Stimulated activated CD8-positive, alpha-beta memory T cell treated with anti-CD3 and anti-CD28 coated beads, Interleukin-15, amount 100 ng/mL, for 4 hours (primary cell): Measurements from ENCODE around the gene PDGFRB.
A peak's percentile ranks its signal among the peaks of the same experiment; 100 is the strongest.

Experiments
- DNase-seq, 2 donors: peaks; one replicate each; pipeline ENCODE4 v3.0.0-alpha.2; 2020; ENCODE audit warnings: low read depth in 2 of 2

The PDGFRB gene

DNA sequence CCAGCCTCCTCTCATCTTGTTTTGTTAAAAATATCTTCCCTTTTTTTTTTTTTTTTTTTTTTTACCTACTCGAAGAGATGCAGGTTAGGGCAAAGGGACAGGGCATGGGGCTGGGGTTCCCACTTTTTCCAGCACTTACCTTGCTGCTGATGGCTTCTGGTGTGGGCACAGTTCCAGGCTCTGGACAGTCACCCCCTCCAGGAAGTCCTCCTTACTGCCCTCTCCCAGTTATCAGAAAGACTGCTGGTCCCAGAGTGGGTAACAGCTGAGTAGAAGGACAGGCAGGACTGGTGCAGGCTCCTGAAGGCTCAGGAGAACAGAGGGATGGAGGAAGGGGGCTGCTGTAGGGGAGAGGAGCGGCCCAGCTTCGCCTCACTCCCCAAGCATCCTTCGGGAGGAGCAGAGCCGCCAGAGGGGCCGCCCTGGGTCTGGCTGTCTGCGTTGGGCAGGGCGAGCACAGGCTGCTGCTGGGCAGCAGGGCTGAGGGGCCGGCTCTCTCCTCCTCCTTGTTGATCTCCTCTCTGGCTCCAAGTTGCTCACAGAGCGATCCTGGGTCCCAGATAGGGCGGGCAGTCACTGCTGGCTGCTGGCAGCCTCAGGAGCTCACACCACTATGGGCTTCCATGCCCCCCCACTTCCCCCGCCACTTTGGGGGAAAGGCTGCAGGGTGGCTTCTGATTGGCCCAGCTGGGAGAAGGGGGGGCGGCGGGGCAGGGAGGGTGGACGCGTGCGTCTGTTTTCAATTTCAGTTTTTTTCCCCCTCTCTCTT is at the start of gene PDGFRB:
Gene PDGFRB, minus strand, starts transcription at position 588 of the 769 bp plus-strand sequence. CDS start 18,798 bp downstream, outside the sequence.
- peak; percentile 10 to 31 for DNase-seq

DNA sequence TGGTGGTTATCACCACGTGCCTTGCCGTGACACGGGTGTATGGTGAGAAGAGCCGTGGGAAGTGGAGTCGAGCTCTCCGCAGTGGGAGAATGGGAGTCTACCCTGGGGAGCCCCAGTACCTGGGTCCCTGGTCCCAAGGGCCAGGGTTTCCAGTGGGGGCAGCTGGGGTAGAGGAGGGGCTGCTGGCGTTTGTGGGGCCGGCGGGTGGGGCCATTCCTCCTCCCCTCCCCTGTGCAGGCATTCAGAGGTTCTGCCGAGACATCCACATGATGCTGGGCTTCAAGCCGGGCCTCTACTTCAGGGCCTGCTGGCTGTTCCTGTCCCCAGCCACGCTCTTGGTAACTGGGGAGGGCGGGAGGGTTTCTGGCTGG is 48.9 kb upstream of the PDGFRB start:
- DNase-seq: no peak

GRCh38 chr5:150203832-150204589 is 48.4 kb upstream of the PDGFRB start:
- DNase-seq: no peak

DNA sequence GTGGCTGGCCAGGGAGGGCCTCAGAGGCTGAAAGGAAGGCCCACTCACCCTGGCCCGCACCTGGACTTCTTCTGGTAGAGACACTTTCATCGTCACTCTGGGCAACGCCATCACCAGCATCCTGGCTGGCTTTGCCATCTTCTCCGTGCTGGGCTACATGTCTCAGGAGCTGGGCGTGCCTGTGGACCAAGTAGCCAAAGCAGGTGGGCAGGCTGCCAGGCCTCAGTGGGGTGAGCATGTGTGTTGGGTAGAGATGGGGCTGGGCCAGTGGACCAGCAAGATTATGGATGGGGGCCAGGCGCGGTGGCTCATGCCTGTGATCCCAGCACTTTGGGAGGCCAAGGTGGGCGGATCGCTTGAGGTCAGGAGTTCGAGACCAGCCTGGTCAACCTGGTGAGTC is 46.9 kb upstream of the PDGFRB start:
- no peak for DNase-seq

GRCh38 chr5:150197476-150197875 is 41.8 kb upstream of the PDGFRB start:
- DNase-seq: no peak

DNA sequence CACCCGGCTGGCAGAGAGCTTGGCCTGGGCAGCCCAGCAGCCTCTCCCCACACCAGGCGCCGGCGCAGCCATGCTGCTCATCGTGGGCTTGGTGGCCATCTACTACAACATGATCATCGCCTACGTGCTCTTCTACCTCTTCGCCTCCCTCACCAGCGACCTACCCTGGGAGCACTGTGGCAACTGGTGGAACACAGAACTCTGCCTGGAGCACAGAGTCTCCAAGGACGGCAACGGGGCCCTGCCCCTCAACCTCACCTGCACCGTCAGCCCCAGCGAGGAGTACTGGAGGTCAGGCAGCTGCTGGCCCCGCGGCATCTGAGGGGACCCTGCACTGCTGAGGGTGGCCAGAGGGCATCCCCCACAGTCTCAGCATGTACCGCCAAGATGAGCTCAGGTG is 41.3 kb upstream of the PDGFRB start:
- DNase-seq: no peak

DNA sequence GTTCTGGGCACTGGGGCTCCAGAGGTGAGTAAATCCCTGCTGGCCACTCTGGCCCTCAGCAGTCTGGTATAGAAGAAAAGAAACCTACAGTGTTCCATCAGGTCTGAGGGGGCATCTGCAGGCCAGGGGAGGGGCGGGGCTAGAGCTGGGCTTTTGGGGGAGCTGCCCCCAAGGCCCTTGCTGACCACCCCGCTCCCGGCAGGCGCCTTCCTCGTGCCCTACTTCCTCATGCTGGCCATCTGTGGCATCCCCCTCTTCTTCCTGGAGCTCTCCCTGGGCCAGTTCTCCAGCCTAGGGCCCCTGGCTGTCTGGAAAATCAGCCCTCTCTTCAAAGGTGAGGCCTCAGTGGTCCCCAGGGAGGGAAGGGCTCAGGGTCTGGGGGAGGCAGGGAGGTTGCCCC is 40.9 kb upstream of the PDGFRB start:
- DNase-seq: no peak

DNA sequence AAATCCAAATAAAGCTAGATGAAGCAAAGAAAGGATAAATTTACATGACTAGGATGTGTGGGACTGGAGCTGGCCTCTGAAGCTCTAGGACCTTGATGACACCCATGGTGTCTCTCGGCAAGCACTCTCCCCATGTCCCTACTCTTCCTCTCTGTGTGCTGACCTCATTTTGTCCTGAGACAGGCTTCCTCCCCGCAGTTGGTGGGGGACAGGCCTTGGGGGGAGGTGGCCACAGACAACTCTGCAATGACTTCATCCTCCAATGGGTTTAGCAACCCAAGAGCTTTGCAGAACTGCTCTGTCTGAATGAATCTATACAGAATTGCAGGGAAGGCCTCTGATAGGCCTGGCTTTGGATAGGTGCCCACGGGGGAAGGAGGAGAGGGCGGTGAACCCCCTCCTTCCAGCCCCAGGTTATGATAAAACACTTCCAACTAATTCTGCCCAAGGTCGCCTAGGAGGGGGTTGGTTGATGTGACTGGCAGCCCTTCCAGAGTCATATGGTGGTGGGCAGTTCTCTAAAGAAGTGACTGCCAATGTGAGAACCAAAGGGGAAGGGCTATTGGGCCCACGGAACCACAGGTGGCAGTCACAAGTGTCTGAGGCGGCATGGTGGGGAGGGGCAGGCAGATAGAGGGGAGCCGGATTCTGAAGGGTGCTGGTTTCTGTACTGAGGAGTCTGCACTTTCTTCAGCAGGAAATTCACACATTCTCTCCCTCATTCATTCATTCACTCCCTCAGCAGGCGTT is 40.3 kb upstream of the PDGFRB start:
- no peak for DNase-seq

DNA sequence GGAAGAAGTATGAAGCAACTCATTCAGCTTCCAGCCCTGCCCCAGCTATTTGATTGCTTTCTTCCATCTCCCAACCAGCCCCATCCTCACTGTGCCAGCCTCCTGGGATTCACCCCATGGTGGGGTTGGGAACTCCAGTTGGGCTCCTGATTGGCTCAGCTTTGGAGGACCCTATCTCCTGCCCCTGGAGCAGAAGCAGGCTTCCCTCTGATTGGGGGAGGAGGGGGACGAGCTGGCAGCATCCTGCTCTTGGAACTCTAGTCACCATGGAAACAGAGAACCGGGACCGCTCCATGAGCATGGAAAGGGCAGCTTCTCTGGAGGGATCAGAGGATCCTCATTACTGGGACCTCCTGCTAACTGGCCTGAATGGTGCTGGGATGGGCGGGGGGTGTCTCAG is 36.8 kb upstream of the PDGFRB start:
- no peak for DNase-seq

- DNase-seq: no peak
Measured at GRCh38 chr5:150190987-150191386, 35.3 kb upstream of the PDGFRB start.

- no peak for DNase-seq
Measured at GRCh38 chr5:150190503-150190979, 34.9 kb upstream of the PDGFRB start.

- DNase-seq: no peak
Measured at GRCh38 chr5:150189728-150190502, 34.3 kb upstream of the PDGFRB start, which contains the start of gene SLC6A7. SLC6A7 (plus strand) TSS chr5:150190062; CDS start chr5:150190328, 266 bp downstream.

GRCh38 chr5:150189326-150189725 is 33.7 kb upstream of the PDGFRB start:
- DNase-seq: no peak

GRCh38 chr5:150188146-150188842 is 32.6 kb upstream of the PDGFRB start:
- DNase-seq: no peak

DNA sequence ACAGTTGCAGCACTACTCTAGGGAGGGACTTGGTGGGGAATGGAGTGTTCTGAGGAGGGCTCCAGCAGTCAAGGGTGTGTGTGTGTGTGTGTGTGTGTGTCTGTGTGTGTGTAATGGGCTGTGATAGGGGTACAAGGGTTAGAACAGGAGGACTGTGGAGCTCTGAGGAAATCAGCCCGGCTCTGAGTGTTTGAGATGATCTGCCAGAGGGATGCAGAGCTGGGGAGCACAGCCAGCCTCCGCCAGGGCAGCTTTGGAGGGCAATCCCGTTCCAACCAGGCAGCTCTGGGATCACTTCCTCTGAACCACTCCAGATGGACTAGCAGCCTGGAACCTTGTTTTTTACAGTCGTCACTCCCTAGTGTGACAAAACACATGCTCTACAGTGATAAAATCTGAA is 31.3 kb upstream of the PDGFRB start:
- DNase-seq: no peak

DNA sequence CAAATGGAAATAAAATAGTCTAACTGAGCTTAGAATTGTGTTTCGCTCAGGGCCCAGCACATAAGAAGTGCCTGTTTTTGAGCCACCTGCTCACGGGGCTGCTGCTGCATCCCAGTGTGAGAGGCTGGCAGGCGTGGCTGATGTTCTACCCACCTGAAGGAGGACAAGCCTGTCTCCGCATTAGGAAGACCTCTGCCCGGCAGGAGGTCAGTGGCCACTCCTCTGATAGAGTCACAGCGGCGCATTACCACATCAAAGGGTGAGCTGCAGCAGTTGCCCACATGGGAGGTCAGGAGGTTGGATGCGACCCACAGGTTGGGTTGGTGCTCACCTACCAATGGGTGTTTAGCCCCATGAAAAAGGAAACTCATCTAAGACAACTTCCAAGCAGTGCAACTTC is 30.5 kb upstream of the PDGFRB start:
- no peak for DNase-seq

GRCh38 chr5:150184990-150185912 is 29.6 kb upstream of the PDGFRB start:
- DNase-seq: no peak

- DNase-seq: no peak
Measured at GRCh38 chr5:150184006-150184405, 28.4 kb upstream of the PDGFRB start.

DNA sequence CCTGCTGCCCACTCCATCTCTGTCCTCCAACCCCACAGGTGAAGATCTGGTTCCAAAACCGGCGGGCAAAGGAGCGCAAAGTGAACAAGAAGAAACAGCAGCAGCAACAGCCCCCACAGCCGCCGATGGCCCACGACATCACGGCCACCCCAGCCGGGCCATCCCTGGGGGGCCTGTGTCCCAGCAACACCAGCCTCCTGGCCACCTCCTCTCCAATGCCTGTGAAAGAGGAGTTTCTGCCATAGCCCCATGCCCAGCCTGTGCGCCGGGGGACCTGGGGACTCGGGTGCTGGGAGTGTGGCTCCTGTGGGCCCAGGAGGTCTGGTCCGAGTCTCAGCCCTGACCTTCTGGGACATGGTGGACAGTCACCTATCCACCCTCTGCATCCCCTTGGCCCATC is 27.8 kb upstream of the PDGFRB start:
- DNase-seq: no peak

- DNase-seq: no peak
Measured at GRCh38 chr5:150182774-150183173, 27.1 kb upstream of the PDGFRB start.
